HG03469 (cell line): ENCODE data around the gene FIGLA.

ENCODE experiments used
- ATAC-seq: cut with Tn5 transposase; IDR thresholded peaks from one replicate; pipeline ENCODE4 v1.9.1; 2021; ENCODE audit warnings: mild to moderate bottlenecking, moderate library complexity, moderate number of reproducible peaks; ENCODE audit not compliant: unreplicated experiment

Gene FIGLA, protein sequence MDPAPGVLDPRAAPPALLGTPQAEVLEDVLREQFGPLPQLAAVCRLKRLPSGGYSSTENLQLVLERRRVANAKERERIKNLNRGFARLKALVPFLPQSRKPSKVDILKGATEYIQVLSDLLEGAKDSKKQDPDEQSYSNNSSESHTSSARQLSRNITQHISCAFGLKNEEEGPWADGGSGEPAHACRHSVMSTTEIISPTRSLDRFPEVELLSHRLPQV

GRCh38 chr2:70790136-70790828 lies at the start of gene FIGLA:
Gene FIGLA, minus strand, starts transcription at chr2:70790643. Its CDS starts 5 bp downstream, at chr2:70790638.
- no peak for ATAC-seq

DNA sequence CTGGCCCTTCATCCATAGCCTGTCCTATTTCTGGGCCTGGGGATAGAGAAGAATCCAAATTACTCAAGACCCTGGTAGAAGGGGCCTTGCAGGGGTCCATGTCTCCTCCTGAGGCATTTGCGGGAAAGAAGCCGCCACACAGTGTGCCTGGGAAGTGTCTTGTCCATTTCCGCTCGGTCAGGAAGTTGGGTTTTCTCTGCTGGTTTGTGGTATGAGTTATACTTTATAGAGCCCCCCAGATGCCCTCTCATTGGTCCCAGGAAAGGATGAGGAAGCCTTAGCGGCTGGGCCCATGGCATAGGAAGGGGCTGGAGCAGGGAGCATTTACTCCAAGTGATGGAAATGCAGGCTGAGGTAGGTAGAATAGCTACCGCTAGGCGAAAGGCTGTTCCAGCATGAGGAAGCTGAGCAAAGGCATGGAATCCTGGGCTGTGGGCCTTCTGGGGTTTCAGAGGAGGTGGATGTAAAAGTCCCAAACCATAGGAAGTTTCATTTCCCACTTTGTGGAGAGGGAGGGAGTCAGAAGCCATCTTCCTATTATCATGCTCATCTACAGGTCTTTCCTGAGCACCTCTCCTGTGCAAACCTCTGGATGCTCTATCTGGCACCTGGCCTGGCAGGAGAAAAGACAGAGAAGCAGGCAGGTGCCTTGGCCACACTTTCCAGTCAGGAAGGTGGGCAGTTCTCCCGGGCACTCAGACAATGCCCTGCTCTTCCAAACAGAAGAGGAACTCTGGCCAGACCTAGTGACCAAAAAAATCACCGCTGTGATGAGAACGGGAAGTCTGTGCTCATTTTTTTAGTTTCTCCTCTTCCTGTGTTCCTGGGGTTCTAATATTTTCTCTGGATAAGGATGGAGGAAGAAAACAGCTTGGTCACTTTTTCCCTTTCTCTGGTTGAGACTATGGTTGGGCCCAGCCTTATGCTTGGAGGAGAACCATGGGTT lies 47.8 kb upstream of the FIGLA start:
- ATAC-seq, result no peak

DNA sequence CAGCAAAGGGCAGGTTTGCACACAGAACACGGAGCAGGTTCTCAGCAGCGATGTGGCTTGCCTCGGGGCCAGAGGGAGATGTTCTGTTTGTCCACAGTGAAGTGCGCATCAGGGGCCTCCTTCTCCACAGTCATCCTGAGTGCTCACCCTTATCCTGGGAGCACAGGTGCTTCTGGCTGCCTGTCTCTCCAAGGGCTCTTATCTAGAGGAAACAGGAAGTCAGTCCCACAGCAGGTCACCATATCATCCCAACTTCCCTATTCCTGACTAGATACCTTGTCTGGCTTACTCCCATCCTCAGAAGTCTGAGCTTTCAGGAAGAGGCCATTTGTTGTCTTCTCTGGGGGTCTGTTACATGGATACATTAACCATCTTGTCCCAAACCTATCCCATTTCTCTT lies 45.2 kb upstream of the FIGLA start, which contains the start of gene CD207:
TSS of gene CD207 (minus strand) at position 174 of the 400 bp plus-strand sequence. CDS start at position 134, 40 bp downstream.
- no peak for ATAC-seq

GRCh38 chr2:70834881-70835280 lies 44.4 kb upstream of the FIGLA start:
- no peak for ATAC-seq

GRCh38 chr2:70834106-70834505 lies 43.7 kb upstream of the FIGLA start:
- ATAC-seq, result no peak

- ATAC-seq, result no peak
Observed at GRCh38 chr2:70833246-70833645, 42.8 kb upstream of the FIGLA start.

DNA sequence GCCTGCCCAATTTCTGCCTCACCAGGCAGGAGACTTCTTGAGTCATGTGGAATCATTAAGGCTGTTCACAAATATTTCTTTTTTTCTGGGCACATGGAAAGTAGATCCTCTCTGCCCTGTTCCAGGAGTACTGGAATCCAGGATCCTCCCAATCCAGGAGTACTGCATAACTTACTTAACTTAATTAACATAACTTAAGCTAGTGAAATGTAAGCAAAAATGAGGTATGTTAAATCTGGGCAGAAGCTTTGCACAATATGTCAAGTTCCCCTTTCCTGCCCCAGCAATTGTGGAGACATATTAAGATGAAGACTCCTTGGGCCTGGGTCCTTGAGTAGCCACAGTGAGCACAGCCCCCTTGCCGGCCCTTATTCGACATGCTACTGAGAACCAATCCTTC lies 41.9 kb upstream of the FIGLA start:
- ATAC-seq, result no peak

DNA sequence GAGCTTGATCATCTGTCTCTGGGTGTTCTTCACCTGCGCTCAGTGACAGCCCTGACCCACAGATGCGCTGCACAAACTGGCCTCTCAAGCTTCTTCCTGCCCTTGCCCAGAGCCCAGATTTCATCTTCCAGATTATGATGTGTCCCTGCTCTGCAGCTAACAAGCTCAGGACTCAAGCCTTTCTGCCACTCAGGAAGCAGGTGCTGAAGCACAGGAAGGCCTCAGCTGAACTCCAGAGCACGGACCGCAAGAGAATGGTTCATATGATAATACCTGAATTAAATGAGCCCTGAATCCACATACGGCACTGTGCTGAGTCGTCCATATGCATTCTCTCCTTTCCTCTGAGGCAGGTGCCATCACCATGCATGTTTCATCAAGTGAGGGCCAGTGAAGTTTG lies 41.4 kb upstream of the FIGLA start:
- ATAC-seq, result no peak

GRCh38 chr2:70830366-70830765 lies 39.9 kb upstream of the FIGLA start:
- no peak for ATAC-seq

GRCh38 chr2:70829916-70830315 lies 39.5 kb upstream of the FIGLA start:
- no peak for ATAC-seq

GRCh38 chr2:70828914-70829824 lies 38.7 kb upstream of the FIGLA start:
- no peak for ATAC-seq

GRCh38 chr2:70828115-70828514 lies 37.7 kb upstream of the FIGLA start:
- ATAC-seq, result no peak

DNA sequence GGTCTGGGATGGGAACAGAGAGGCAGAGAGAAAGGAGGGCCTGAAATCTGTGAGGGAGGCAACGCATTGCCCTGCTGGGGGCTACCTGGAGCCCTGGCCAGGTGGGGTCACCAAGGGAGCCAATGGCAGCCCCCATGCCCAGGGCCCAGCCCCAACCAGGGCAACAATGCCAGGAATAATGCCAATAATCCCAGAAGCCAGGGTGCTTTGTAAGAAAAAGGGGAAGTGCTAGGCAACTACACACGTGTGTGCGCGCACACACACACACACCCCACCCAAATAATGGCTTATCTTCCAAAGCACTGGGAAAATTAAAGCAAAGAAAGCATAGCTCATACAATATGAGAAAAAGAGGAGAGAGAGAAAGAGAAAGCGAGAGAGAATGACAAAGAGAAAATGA lies 36.9 kb upstream of the FIGLA start:
- no peak for ATAC-seq

GRCh38 chr2:70826696-70827350 lies 36.4 kb upstream of the FIGLA start:
- ATAC-seq, result no peak

DNA sequence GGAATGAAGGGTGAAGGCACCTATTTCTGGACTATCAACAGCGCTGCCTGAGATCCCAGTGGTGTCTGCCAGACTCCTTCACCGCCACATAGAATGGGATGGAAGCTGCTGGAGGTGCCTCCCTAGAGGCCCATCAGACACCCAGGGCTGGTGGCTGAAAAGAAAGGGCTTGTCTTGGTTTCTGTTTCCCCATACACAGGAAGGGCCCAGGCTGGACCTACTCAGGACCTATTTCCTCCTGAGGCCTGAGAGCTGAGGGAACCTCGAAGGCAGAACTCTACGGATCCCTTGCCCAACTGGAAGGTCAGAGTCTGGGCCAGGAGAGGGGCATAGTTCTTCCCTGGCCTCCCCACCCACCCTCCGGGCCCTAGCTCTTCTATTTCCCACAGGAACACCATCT lies 32.8 kb upstream of the FIGLA start:
- ATAC-seq, result no peak

- no peak for ATAC-seq
Observed at GRCh38 chr2:70822843-70823242, 32.4 kb upstream of the FIGLA start.

- no peak for ATAC-seq
Observed at GRCh38 chr2:70820499-70820898, 30.1 kb upstream of the FIGLA start, which contains the start of gene CLEC4F. Gene CLEC4F, minus strand, starts transcription at chr2:70820599. Its CDS starts 76 bp downstream, at chr2:70820523.

DNA sequence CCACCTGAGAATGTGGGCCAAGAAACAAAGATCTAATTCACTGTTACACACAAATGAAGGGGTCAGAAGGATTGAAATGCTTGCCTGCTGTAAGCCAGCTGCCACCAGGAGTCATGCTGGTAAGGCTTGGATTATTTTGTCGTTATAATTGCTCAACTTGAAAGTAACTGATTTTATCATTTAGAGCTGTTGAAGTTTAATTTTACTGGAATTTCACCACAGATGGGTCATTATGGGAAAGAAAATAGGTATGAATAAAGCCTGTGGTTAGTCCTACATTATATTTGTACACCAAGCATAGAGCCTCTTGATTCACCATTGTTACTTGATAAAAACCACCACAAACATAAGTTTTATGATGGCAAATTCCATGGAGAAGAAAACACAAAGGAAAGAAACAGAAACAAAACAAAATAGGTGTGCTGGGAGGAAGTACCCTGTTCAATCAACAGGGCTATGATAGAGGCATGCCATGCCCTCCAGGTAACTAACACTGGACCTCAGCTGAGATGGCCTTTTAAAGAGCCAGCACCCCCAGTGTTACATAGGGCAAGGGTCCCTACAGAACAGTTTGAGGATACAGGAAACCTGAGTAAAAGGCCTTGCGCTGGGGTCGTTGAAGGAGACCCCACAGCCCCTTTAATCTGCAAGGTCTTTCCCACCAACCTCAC lies 27.0 kb upstream of the FIGLA start:
- no peak for ATAC-seq

- no peak for ATAC-seq
Observed at GRCh38 chr2:70816726-70817125, 26.3 kb upstream of the FIGLA start.
